GM12874 (cell line): ENCODE results near the gene DHRSX.

Experiments used
- TF ChIP-seq, protein P1 (sequence below): IDR thresholded peaks from 2 replicates; pipeline ENCODE4 v1.5.1; 2011; ENCODE audit warnings: low read depth, mild to moderate bottlenecking, control low read depth, low read length, moderate library complexity; ENCODE audit not compliant: insufficient read depth

The DHRSX gene

GRCh38 chrX:2499507-2499906 is 1.3 kb downstream of the DHRSX start:
- TF ChIP-seq, protein P1, sequence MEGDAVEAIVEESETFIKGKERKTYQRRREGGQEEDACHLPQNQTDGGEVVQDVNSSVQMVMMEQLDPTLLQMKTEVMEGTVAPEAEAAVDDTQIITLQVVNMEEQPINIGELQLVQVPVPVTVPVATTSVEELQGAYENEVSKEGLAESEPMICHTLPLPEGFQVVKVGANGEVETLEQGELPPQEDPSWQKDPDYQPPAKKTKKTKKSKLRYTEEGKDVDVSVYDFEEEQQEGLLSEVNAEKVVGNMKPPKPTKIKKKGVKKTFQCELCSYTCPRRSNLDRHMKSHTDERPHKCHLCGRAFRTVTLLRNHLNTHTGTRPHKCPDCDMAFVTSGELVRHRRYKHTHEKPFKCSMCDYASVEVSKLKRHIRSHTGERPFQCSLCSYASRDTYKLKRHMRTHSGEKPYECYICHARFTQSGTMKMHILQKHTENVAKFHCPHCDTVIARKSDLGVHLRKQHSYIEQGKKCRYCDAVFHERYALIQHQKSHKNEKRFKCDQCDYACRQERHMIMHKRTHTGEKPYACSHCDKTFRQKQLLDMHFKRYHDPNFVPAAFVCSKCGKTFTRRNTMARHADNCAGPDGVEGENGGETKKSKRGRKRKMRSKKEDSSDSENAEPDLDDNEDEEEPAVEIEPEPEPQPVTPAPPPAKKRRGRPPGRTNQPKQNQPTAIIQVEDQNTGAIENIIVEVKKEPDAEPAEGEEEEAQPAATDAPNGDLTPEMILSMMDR: no peak

- TF ChIP-seq, protein P1: no peak
These were observed 1.9 kb downstream of the DHRSX start for GRCh38 chrX:2498781-2499302.

- TF ChIP-seq, protein P1: no peak
These were observed 2.6 kb downstream of the DHRSX start for GRCh38 chrX:2497961-2498780.

DNA sequence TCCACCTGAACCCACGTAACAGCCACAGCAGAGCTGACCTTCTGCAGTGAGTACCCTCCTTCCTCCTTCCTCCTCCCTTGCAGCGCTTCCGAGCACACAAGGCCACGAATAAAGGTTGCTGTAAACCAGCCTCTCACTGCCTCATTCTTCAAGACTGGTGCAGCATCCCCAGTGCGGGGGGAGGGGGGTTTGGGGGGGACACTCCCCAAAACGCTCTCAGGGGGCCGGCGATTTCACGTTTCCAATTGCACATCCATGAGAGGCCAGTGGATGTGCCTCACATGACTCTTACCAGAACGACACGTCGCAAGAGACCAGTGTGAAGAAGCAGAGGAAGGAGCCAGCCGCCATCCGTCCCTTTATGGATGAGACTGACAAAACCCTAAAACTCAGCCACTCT is 5.2 kb downstream of the DHRSX start:
- TF ChIP-seq, protein P1: no peak

GRCh38 chrX:2492531-2493218 is 8.1 kb downstream of the DHRSX start:
- TF ChIP-seq, protein P1: no peak

GRCh38 chrX:2490634-2491033 is 10.1 kb downstream of the DHRSX start:
- TF ChIP-seq, protein P1: no peak
